Measurements from ENCODE around the gene CPSF3.
A peak's percentile ranks its signal among the peaks of the same experiment; 100 is the strongest.

CPSF3 gene

GRCh38 chr2:9518163-9518562, 94.7 kb downstream of the CPSF3 start:
- DNase-seq (ENCODE audit: low spot score) = no peak

- no peak for DNase-seq (ENCODE audit: low spot score)
These were observed 95.3 kb downstream of the CPSF3 start for GRCh38 chr2:9518780-9519179.

GRCh38 chr2:9519250-9519649, 95.8 kb downstream of the CPSF3 start:
- DNase-seq (ENCODE audit: low spot score) = peak; percentile 20
